NCI-H2107 (cell line): ENCODE data around the gene TFAP2D.

ENCODE experiments used
- DNase-seq: peaks from one replicate; lab custom pipeline; 2025; lab: John Stamatoyannopoulos, UW

TFAP2D gene

GRCh38 chr6:50819466-50819903, 106.2 kb downstream of the TFAP2D start:
- no peak for DNase-seq

- no peak for DNase-seq
Measured at GRCh38 chr6:50819904-50820868, 106.9 kb downstream of the TFAP2D start.

GRCh38 chr6:50820869-50821264, 107.5 kb downstream of the TFAP2D start:
- DNase-seq: no peak

- DNase-seq: no peak
Measured at GRCh38 chr6:50821441-50822077, 108.2 kb downstream of the TFAP2D start.

- DNase-seq: no peak
Measured at GRCh38 chr6:50822078-50822476, 108.8 kb downstream of the TFAP2D start.
